A673 (cell line): ENCODE results near the gene SMAD6. TPM values are rescaled to one million over a fixed set of nuclear protein-coding genes. Genes with fewer than 3 reads are reported as not detected.

Source experiments
- BruUV-seq: library from RNA; stranded (reverse); fragments of 400-500 nt; replicated peaks from 2 replicates; lab custom pipeline; 2021; lab: Mats Ljungman, UMichigan
- CTCF ChIA-PET: fragments of 300-600 bp; sonication (Branson Sonifier 250); formaldehyde crosslinking; loops from one replicate; lab custom pipeline; 2022; ENCODE audit warnings: antibody characterized with exemption; lab: Charles Lee
- POLR2A ChIA-PET: fragments of 300-600 bp; sonication (Branson Sonifier 250); formaldehyde crosslinking; loops from one replicate; lab custom pipeline; 2022; ENCODE audit warnings: antibody characterized with exemption; ENCODE audit not compliant: low non-redundant PET; lab: Charles Lee
- DNase-seq: peaks from one replicate; pipeline ENCODE4 v3.0.0-alpha.2; 2015; ENCODE audit warnings: low spot score
- H3K27ac ChIP-seq: fragments of 200-600 bp; sonication (generic); 2 replicates; pipeline ENCODE4 v1.5.1; 2016; ENCODE audit warnings: mixed run types, low read depth, mild to moderate bottlenecking, mixed read lengths, antibody characterized with exemption, low read length; ENCODE audit not compliant: poor library complexity, severe bottlenecking
- H3K27me3 ChIP-seq: fragments of 200-600 bp; sonication (generic); replicated peaks from 2 replicates; pipeline ENCODE4 v1.6.1; 2017; ENCODE audit warnings: mixed run types, low read depth, mild to moderate bottlenecking, mixed read lengths, antibody characterized with exemption, low read length; ENCODE audit not compliant: insufficient read depth, poor library complexity
- H3K36me3 ChIP-seq: fragments of 200-600 bp; sonication (generic); 2 replicates; pipeline ENCODE4 v1.6.1; 2016; ENCODE audit warnings: mixed run types, mild to moderate bottlenecking, mixed read lengths, antibody characterized with exemption, low read length; ENCODE audit not compliant: insufficient read depth, poor library complexity, severe bottlenecking
- H3K4me1 ChIP-seq: fragments of 200-600 bp; sonication (generic); 2 replicates; pipeline ENCODE4 v1.6.1; 2017; ENCODE audit warnings: mixed run types, mild to moderate bottlenecking, mixed read lengths, antibody characterized with exemption, low read length; ENCODE audit not compliant: insufficient read depth, poor library complexity, severe bottlenecking
- H3K4me3 ChIP-seq: fragments of 200-600 bp; sonication (generic); 2 replicates; pipeline ENCODE4 v1.5.1; 2016; ENCODE audit warnings: low read depth, mixed run types, mild to moderate bottlenecking, mixed read lengths, low read length; ENCODE audit not compliant: poor library complexity, severe bottlenecking
- H3K9me3 ChIP-seq: fragments of 200-600 bp; sonication (generic); 2 replicates; pipeline ENCODE4 v1.6.1; 2016; ENCODE audit warnings: mixed run types, low read depth, mild to moderate bottlenecking, mixed read lengths, antibody characterized with exemption, low read length; ENCODE audit not compliant: poor library complexity, severe bottlenecking
- EZH2 ChIP-seq: fragments of 200-600 bp; sonication (generic); IDR thresholded peaks from 2 replicates; pipeline ENCODE4 v1.6.1; 2017; ENCODE audit warnings: borderline replicate concordance, low read depth, mild to moderate bottlenecking, mixed read lengths, antibody characterized with exemption, low read length; ENCODE audit not compliant: poor library complexity, severe bottlenecking
- intact Hi-C: fragments of 100-400 bp; cut with micrococcal nuclease; formaldehyde crosslinking; loops from one replicate; pipeline ENCODE4 v1.10.0; 2022; ENCODE audit not compliant: unreplicated experiment
- total RNA-seq: library from RNA; stranded (reverse); gene quantifications from 2 replicates; pipeline ENCODE4 v1.2.3, GENCODE V29; 2021
- TF ChIP-seq, protein P1 (sequence below): fragments of 300-800, 200-600 bp; sonication (generic); conservative IDR thresholded peaks from 2 replicates; pipeline ENCODE4 v1.5.1; 2017; ENCODE audit warnings: low read depth, mild to moderate bottlenecking, antibody characterized with exemption, low read length, moderate library complexity, mixed read lengths

Gene SMAD6
- total RNA-seq, 1 experiment from 2014 or later, result 63.9 TPM

DNA sequence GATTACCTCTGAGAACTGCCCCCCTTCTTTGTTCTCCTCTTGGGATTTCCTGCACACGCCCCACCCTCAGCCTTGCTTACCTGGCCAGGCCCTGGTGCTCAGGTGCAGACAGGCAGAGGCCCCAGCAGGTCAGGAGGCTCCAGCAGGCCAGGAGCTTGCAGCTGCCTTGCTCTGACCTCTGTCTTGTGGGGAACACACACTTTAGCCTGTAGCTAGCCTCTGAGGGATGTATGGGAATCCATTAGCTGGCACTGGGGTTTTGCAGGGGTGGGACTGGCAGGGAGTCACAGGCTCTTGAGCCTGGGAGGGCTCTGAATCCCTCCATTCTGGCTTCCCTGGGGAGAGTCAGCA, 2.7 kb downstream of the SMAD6 start:
- Histone ChIP-seq H3K4me1 (peaks cover 44% of the 10 kb centered on the region), H3K4me3 (peak overlapping the region; percentile 63), H3K27me3 (no peaks in the 10 kb centered on the region), H3K36me3 (peaks cover 8% of the 10 kb centered on the region), H3K9me3 (no peaks in the 10 kb centered on the region), H3K27ac (peak overlapping the region; percentile 29)
- ChIA-PET CTCF (no interaction called here), POLR2A (no interaction called here)
- BruUV-seq, result no TSS peak
- no peak for DNase-seq
- TF ChIP-seq, protein P1, sequence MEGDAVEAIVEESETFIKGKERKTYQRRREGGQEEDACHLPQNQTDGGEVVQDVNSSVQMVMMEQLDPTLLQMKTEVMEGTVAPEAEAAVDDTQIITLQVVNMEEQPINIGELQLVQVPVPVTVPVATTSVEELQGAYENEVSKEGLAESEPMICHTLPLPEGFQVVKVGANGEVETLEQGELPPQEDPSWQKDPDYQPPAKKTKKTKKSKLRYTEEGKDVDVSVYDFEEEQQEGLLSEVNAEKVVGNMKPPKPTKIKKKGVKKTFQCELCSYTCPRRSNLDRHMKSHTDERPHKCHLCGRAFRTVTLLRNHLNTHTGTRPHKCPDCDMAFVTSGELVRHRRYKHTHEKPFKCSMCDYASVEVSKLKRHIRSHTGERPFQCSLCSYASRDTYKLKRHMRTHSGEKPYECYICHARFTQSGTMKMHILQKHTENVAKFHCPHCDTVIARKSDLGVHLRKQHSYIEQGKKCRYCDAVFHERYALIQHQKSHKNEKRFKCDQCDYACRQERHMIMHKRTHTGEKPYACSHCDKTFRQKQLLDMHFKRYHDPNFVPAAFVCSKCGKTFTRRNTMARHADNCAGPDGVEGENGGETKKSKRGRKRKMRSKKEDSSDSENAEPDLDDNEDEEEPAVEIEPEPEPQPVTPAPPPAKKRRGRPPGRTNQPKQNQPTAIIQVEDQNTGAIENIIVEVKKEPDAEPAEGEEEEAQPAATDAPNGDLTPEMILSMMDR, result no peak
- TF ChIP-seq EZH2, result no peak
- intact Hi-C loops, result loop anchor here (5.0 kb wide), 2 partner anchors 87 to 102 kb away; no protein-coding TSS in a partner anchor

GRCh38 chr15:66705277-66706146, 3.5 kb downstream of the SMAD6 start:
- no peaks in the 10 kb centered on the region for H3K27me3 ChIP-seq
- peak overlapping the region; percentile 75 for H3K27ac ChIP-seq
- intact Hi-C loops, result loop anchor here (2.0 kb wide), 1 partner anchor 69 kb away; no protein-coding TSS in a partner anchor
- DNase-seq, result no peak
- BruUV-seq, result no TSS peak
- peaks cover 42% of the 10 kb centered on the region for H3K4me1 ChIP-seq
- no peak for TF ChIP-seq EZH2
- TF ChIP-seq, protein P1, result no peak
- H3K36me3 ChIP-seq, result peaks cover 8% of the 10 kb centered on the region
- H3K9me3 ChIP-seq, result no peaks in the 10 kb centered on the region
- ChIA-PET POLR2A (interaction anchor here (0.7 kb wide), 1 partner anchor 74 kb away, joined by 3 read pairs; no protein-coding TSS in a partner anchor), CTCF (no interaction called here)
- H3K4me3 ChIP-seq, result peak overlapping the region; percentile 63

DNA sequence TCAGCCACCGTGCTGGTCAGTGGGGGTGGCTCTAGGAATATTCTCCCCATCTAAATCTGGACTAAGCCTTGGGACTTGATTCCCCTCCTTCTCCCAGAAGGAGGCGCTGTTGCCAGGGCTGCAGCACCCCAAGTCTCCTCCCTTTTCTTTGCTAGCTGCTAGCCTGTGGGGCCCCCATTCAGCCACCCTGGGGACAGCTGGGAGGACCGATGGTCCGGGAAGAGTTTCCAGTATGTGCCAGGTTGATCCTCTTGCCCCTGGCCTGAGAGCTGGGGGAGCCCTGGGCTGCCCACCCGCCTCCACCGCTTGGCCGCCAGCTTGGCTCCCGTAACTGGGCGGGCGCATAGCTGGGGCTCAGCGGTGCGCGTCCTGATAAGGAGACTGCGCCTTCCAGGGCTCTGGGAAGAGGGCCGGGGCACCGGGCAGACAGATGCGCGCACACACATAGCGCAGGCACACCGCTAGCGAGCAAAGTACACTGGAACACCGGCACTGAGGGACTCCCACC, 4.2 kb downstream of the SMAD6 start:
- Histone ChIP-seq H3K27me3 (no peaks in the 10 kb centered on the region), H3K36me3 (peaks cover 8% of the 10 kb centered on the region), H3K4me1 (peaks cover 48% of the 10 kb centered on the region), H3K9me3 (no peaks in the 10 kb centered on the region), H3K4me3 (peak overlapping the region; percentile 63), H3K27ac (peak overlapping the region; percentile 75)
- ChIA-PET CTCF (interaction anchor here (0.6 to 1.1 kb wide), 2 partner anchors 9 to 69 kb away, joined by 4 to 9 read pairs; no protein-coding TSS in a partner anchor), POLR2A (no interaction called here)
- no peak for TF ChIP-seq EZH2
- TF ChIP-seq, protein P1, result peak; percentile 64
- BruUV-seq, result no TSS peak
- DNase-seq, result peak; percentile 57
- intact Hi-C loops, result loop anchor here (2.0 kb wide), 1 partner anchor 69 kb away; no protein-coding TSS in a partner anchor
